GM18520 (cell line): ENCODE measurements around the gene TUBA1B.

Source experiments
- ATAC-seq: cut with Tn5 transposase; IDR thresholded peaks from one replicate; pipeline ENCODE4 v1.9.1; 2021; ENCODE audit not compliant: unreplicated experiment

Gene TUBA1B

GRCh38 chr12:49091056-49091835 lies 39.9 kb downstream of the TUBA1B start:
- no peak for ATAC-seq

GRCh38 chr12:49089821-49090773 lies 41.1 kb downstream of the TUBA1B start:
- ATAC-seq, result no peak

- no peak for ATAC-seq
Observed at GRCh38 chr12:49088932-49089330, 42.3 kb downstream of the TUBA1B start.

- ATAC-seq, result peak; percentile 71
Observed at GRCh38 chr12:49088150-49088931, 42.9 kb downstream of the TUBA1B start.

- no peak for ATAC-seq
Observed at GRCh38 chr12:49086116-49086515, 45.1 kb downstream of the TUBA1B start.

GRCh38 chr12:49084438-49084837 lies 46.8 kb downstream of the TUBA1B start:
- no peak for ATAC-seq

GRCh38 chr12:49079793-49080192 lies 51.4 kb downstream of the TUBA1B start:
- no peak for ATAC-seq
